VCaP (cell line): ENCODE data around the gene BEND6.

Experiments used
- H3K27ac ChIP-seq: fragments of 450-650 bp; 2 replicates; pipeline ENCODE4 v1.5.1; 2017
- TF ChIP-seq, protein P1 (sequence below): fragments of 450-650 bp; conservative IDR thresholded peaks from 2 replicates; pipeline ENCODE4 v1.5.1; 2017; ENCODE audit warnings: mild to moderate bottlenecking, moderate library complexity

BEND6 gene

GRCh38 chr6:56932910-56933477, 21.9 kb upstream of the BEND6 start:
- no peak overlapping the region for H3K27ac ChIP-seq
- TF ChIP-seq, protein P1, sequence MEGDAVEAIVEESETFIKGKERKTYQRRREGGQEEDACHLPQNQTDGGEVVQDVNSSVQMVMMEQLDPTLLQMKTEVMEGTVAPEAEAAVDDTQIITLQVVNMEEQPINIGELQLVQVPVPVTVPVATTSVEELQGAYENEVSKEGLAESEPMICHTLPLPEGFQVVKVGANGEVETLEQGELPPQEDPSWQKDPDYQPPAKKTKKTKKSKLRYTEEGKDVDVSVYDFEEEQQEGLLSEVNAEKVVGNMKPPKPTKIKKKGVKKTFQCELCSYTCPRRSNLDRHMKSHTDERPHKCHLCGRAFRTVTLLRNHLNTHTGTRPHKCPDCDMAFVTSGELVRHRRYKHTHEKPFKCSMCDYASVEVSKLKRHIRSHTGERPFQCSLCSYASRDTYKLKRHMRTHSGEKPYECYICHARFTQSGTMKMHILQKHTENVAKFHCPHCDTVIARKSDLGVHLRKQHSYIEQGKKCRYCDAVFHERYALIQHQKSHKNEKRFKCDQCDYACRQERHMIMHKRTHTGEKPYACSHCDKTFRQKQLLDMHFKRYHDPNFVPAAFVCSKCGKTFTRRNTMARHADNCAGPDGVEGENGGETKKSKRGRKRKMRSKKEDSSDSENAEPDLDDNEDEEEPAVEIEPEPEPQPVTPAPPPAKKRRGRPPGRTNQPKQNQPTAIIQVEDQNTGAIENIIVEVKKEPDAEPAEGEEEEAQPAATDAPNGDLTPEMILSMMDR: no peak

GRCh38 chr6:56933650-56934049, 21.3 kb upstream of the BEND6 start:
- TF ChIP-seq, protein P1: no peak
- H3K27ac ChIP-seq: no peak overlapping the region; the same call in 1 of the 2 replicates

GRCh38 chr6:56934876-56935275, 20.0 kb upstream of the BEND6 start:
- H3K27ac ChIP-seq: no peak overlapping the region
- TF ChIP-seq, protein P1: no peak

DNA sequence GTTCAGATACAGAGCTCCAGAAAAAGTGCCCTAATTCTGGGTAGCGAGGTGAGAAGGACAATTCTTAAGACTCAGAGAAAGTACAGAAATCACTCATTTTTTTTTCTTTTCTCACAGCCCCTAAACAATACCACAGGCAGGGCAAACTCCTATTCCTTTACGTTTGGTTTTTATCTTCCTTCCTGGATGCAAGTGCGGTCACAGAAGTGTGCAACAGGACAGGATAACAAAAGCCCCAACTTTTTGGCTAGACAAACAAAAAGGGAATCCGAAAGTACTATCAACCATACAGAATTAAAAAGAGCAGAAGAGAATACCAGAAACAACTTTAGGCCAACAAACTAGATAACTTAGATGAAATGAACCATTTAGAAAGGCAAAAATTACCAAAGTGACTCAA, 18.4 kb upstream of the BEND6 start:
- H3K27ac ChIP-seq: no peak overlapping the region

DNA sequence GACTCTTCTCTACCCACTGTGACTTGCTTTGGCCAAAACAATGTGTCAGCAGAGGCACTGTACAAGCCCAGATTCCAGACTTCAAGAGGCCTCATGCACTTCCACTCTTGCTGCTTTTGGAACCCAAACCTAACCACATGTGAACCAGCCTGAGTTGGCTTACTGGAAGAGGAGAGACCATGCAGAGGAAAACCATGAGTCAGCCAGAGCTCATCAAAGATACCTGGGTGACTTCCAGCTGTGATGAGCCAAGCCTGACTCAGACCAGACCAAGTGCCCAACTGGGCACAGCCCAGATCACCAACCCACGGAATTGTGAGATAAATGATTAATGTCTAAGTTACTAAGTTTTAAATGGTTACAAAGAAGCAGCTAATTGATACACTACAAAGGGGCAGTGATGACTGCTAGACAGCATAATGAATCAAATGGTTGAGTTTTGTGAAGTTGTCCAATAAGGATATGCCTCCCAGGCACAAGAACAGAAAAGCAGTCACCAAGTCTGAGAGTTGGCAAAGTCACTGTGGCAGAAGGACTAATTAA, 16.2 kb upstream of the BEND6 start:
- TF ChIP-seq, protein P1: no peak
- H3K27ac ChIP-seq: no peak overlapping the region

More for the DNA sequence above, 18.4 kb upstream of the BEND6 start:
- TF ChIP-seq, protein P1: no peak

- H3K27ac ChIP-seq: no peak overlapping the region
- TF ChIP-seq, protein P1: no peak
These were observed 14.4 kb upstream of the BEND6 start for GRCh38 chr6:56940463-56940862.

- TF ChIP-seq, protein P1: no peak
- no peak overlapping the region for H3K27ac ChIP-seq
These were observed 13.9 kb upstream of the BEND6 start for GRCh38 chr6:56940977-56941376.
